ACHN (cell line): ENCODE measurements around the gene NOX3.

Source experiments
- DNase-seq: peaks from one replicate; pipeline ENCODE4 v3.0.0-alpha.2; 2015
- in situ Hi-C: cut with HindIII; loops from 2 replicates; pipeline ENCODE4 v1.10.0; 2017; ENCODE audit warnings: low sequenced_read_pairs, low pct_ligation_motif_present, low pct_unique_long_range_greater_than_20kb

Gene NOX3

DNA sequence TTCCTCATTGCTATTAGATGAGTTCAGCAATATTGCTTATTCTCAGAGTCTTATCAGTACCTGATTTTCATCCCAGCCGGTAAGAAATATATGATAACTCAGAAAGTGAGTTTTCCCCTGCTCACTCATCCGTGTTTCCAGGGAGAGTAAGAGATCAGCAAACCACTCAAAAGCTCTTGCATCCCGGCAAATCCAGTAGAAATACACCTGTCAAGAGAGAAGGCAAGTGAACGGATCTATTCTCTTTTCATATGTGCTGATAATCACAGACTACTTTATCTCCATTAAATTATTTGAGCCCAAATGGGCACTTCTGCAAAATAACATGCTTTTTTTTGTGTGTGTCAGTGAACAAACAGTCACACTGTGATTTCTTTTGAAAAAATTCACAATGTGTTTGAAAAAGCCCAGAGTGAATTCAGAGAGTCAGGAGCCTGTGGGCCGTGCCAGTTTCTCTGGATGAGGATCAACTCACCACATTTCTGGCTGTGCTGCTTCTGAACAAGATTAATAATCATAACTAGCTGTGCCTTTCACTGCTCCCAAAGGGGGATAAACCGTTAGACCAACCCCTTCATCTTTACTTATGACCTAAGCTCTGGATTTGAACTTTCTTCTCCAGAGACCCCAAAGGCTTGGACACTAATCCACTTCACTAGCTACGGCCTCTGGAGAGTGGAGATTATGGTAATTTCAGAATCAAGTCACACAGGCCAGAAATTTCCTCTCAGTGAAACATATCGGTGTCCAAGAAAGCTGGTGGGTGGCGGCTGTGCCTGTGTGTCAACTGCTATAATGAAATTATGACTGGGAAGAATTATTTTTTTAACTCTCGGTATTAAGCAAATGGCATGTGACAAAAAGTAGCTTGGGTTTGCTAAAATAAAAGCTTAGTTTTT, 44.2 kb downstream of the NOX3 start:
- in situ Hi-C loops = no loop called here
- DNase-seq = no peak

DNA sequence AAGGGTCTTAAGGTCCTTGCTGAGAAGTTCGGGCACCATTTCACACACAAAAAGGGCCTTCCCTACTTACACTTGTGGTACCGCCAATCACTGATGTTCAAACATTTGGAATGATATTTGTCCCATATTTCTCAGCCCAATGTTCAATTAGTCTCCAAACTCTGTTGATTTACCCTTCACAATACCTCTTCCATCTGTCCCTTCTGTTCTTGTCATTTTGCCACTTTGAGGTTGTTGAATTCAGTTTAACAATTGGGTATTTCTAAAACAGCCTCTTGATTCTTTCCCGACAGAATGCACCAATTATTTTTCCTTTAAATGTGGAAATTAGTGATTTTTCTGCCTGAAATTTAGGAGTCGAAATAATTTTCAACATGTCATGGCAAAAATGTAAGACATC, 46.2 kb downstream of the NOX3 start:
- DNase-seq = no peak
- in situ Hi-C loops = no loop called here

DNA sequence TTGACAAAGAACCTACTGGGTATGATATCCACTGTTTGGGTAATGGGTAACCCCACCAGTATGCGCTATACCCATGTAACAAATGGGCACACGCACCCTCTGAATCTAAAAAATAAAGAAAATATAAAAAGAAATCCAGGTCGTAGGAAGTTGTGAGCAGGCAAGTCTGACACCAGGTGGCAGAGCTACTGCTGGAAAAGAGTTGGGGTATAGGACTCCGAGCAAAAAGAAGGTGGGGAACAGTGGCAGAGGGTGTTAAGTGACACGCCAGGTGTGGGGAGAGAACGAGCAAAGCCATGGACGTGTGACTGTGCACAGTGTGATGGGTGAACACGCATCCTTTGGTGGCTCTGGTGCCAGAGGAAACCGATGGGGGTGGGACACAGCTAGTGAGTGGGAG, 46.7 kb downstream of the NOX3 start:
- in situ Hi-C loops = no loop called here
- DNase-seq = no peak

DNA sequence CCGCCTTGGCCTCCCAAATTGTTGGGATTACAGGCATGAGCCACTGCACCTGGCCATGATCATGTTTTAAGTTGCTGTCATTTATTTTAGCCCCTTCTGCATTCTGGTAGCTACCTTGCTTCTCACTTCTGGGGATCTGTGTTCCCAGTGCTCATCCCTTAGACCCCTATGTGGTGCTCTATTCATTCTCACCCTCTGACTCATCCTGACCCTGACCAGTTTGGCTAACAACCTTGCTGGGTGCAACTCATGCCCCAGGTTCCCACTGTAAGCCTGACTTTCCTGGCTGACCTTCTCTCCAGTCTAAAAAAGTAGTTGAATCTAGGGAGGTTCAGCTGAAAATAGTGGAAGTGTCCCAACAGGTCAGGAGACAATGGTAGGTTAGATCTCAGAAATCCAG, 47.4 kb downstream of the NOX3 start:
- DNase-seq = no peak
- in situ Hi-C loops = no loop called here

DNA sequence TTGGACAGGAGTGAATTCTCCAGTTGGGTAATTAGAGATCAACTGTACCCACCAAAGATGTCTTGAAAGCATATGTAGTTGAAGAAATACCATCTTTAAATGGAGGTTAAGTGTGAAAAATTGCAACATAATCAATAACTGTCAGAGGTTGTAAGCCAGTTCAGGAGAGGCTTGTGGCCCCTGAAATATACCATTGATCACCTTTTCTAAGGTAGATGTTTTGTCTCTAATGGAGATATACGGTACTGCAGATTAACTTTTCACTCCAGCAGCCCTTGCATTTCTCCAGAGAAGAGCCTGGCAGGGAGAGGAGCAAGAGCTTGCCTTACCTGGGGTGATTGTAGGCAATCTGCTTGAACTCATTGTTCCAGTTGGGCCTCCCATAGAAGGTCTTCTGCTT, 48.8 kb downstream of the NOX3 start:
- DNase-seq = no peak

DNA sequence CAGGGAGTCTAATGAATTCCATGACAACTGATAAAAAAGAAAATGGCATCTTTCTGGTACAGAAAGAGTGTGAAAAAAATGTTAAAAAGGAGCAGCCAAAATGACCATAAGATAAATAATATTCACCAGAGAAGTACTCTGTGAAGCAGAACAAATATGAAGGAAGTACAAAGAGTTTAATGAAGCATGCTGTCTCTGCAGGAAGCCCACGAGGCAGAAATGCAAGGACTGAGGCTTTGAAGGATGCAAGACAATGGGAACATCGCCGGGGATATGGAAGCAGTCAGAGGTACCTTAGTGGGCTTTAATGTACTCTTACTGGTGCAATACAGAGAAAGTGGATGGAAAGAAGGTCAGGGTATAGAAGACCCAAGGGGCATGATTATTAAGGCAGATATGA, 50.7 kb downstream of the NOX3 start:
- no peak for DNase-seq
- in situ Hi-C loops = no loop called here

More for the DNA sequence above, 48.8 kb downstream of the NOX3 start:
- in situ Hi-C loops = no loop called here

DNA sequence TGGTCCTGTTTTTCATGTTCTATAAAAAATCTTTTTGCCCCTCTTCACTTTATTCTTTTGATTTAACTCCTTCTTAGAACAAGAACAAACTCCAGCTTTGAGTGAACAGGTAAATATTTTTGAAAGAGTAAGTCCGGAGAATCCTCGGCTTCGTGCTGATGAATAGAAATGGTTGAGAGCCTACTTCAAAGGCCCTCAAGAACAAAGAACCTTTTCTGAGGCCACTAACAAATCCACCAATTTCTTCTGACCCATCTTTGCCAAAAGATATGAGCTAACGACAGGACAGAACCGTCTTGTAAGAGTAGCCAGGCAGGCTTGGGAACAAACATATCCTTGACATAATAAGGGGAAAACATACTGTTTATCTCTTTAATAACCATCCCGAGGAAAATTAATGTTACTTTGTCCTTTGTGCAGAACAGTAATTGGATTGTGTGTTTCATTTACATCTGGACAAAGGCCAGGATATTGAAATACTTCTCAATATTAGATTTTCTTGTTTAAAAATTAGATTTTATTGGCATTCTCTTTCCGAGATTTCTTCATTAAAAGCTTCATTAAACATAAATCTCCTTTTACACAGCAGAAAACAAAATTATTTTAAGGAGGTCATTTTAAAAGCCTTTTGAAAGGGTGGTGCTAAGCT, 52.9 kb downstream of the NOX3 start:
- in situ Hi-C loops = no loop called here
- no peak for DNase-seq

DNA sequence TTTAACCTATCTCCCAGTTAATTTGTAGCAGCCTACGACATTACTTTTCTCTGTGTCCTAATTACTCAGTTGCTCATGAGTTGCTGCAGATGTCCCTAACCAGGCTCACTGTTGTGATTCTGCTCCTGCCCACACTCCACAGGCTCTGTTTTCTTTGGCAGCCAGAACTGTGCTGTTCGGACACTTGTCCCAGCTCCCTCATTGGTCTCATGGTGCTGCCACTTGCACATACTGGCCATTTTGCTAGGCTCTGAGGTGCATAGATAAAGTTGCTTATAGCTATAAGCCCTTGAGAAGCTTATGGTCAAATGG, 55.0 kb downstream of the NOX3 start:
- no peak for DNase-seq
- in situ Hi-C loops = no loop called here

DNA sequence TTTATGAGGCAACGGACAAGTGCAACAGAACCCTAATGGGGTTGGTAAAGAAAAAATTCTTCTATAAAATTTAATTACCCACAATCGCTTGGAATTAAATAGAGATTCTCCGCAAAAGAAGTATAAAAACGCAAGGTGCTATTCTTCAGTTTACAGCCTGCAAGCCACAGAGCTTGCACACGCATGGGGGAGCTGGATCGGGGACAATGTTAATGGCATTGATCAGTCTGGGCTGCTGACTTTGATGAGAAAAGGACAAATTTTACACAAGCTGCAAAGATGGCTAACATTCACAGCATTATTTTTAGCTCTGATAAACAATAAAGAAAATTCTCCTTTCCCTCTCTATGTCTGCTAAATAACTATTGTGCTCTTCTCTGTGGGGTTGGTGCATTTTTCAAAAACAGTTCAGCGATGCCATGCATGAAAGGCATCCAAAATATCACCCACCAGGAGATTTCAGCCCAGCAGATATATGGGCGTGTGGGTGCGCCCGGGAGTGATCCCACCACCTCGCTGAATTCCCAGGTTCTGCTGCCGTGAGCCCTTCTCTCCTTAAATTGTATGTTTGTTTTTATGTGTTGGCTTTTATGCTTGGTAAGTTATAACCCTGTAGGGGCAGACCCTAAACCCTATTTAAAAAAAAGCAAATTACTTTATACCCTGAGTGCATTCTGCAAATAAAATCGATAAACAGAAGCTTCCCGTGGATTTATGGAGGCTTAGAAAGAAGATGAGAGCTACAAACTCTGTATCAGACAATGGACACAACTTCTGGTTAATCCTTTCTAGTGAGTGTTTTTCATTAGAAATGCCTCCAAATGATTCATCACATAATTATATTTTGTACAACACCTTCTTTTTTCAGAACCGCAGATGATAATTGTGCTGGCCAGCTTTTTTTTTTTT, 55.6 kb downstream of the NOX3 start:
- no peak for DNase-seq
- in situ Hi-C loops = no loop called here

DNA sequence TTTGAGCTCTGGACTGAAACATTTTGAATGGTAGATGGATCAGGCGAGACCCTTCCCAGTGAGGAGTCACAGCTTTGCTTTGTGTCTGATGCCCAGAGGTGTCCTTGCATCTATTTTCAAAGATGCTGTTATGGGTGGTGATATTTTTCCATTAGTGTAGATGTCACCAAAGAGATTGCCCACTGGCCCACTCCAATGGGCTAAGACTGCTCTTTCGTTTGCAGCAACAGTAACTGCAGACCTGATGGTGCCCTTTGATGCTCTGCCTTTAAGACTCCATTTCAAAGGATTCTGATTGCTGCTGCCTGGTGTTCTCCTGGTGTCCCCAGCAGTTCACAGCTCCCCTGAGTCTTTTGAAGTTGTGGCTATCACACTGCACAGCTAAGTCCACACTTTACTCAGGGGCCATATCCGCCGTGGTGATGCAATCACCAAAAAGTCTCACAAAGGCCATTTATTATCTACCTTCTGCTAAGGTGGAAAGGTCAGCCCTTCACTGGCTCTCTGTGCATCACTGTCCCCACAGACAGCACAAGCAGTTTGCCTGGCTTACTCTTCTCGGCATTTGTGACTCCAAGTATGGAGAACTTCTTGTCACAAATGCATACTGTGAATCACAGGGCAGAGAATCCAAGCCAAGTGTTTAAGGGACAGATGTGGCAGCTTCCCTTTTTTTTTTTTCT, 56.4 kb downstream of the NOX3 start:
- DNase-seq = no peak
- in situ Hi-C loops = no loop called here

DNA sequence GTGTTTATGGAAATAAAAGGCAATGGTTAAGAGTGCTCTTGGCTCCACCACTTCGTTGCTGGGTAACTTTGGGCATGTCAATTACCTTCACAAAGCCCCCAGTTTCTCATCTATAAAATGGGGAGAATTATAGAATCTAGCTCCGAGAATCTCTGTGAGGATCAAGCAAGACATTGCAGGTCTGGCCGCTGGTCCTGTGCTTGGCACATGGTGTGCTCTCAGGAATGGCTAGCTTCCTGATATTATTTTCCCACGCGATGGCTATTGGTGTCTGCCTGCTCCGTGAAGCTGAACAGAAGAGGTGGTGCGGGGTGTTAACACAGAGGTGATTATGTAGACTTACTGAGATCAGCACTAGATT, 57.0 kb downstream of the NOX3 start:
- in situ Hi-C loops = no loop called here
- DNase-seq = no peak

DNA sequence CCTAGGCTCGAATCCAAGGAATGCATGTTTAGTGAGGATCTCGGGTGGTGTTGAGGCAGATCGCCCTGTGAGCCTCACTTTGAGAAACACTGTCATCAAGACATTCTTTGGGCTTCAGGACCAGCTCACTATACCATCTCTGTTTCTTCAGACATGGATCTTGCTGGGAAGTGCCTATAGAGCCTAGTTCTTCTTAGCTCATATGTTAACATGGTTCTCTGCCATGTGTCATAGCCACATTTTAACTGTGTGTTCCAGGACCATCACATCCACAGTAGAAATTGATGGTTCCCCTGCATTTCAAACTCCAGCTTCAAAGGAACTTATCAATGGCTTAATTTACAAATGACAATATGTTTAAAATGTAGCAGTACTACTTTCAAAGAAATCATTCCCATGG, 57.4 kb downstream of the NOX3 start:
- no peak for DNase-seq
- in situ Hi-C loops = no loop called here

DNA sequence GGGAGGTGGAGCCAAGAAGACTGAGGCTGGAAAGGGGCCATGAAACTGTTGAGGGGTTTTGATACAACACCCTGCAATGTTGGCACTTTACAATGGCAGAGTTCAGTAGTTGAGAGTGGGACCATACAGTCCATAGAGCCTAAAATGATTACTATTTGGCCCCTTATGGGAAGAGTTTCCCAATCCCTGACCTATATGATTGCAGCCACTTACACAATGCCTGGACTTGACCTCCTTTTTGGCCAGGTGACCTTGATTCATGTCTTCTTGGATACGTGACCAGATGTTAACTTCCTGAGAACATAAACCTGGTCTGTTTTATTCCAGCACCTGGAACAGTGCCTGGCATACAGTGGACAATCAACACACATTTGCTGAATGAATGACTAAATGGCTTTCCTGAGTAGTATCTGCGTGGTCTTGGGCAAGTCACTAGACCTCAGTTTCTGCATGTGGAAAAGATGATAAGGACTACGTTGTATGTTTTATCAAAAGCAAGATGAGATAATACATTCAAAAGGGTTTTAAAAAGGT, 58.4 kb downstream of the NOX3 start:
- in situ Hi-C loops = no loop called here
- no peak for DNase-seq

DNA sequence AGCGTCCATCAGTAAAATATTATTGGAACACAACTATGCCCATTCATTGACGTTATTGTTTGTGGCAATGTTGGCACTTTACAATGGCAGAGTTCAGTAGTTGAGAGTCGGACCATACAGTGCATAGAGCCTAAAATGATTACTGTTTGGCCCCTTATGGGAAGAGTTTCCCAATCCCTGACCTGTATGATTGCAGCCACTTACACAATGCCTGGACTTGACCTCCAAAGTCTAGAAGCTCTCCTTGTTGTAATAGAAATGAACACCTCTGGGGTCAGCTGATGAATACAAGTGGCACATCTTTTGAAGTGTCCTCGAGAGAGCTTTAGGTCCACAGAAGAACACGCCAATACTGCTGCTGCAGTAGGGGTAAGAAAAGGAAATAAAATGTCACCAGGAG, 59.0 kb downstream of the NOX3 start:
- in situ Hi-C loops = no loop called here

DNA sequence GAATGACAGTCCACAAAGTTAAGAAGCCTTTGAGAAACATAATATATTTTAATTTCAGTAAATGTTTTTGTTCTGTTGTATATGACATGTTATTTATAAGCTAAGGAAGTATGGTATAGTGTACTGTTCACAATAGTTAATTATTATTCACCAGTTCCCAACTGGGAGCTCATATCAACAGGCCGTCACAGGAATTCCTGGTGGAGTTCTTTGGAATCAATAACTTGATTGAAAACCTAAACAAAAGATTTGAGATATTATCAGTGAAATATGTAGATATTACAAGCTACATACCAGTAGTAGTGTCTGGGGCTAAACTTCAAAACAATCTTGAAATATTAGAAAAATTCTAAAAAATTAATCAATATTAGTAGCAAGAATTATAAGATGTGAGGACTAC, 60.3 kb downstream of the NOX3 start:
- no peak for DNase-seq
- in situ Hi-C loops = no loop called here

More for the DNA sequence above, 59.0 kb downstream of the NOX3 start:
- DNase-seq = no peak

DNA sequence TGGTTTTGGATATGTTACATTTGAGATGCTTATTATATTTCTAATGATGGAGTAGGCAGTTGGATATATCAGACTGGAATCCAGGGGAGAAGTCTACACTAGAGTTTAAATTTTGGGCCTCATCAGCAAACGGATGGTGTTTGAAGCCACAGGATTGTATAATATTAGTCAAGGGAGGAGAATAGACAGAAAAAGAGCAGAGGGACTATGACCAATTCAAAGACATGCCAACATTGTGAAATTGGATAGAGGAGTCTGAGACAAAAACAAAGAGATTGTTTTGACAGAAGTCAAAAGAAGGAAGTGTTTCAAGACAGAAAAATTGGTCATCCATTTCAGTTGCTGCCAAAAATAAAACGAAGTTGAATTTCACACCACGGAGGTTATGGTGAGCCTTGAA, 66.5 kb downstream of the NOX3 start:
- in situ Hi-C loops = no loop called here
- DNase-seq = no peak

DNA sequence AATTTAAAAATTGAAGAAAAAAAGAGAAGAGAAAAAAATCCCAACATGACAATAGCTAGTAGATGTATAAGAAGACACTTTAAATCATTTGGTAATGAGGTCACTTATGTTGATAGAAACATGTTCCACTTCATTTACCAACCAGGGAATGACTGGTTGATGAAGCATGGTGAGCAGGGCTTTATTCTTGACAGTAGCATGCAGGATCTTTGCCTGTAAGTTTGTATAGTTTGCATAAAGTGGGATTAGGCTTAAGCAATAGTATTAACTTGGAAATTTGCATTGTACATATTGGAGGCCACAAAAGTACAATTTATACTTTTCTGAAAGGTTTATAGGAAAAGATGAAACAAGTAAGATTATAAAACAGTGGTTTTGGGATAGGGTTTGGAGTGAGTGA, 67.0 kb downstream of the NOX3 start:
- in situ Hi-C loops = no loop called here
- peak; percentile 63 for DNase-seq

DNA sequence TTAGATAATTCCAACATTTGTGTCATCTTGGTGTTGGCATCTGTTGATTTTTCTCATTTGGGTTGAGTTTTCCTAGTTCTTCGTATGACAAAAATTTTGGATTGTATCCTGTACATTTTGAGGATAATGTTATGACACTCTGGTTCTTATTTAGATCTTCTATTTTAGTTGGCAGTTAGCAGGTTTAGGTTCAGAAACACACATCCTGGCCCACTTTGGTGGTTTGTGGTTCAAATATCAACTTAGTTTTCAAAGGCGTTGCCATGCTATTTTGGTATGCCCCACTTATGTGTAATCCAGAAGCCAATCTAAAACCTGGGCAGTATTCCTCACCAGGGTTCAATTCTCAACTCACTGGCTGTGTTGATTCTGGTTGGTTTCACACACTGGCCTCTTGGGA, 68.2 kb downstream of the NOX3 start:
- DNase-seq = no peak
- in situ Hi-C loops = no loop called here
